HUES6 (cell line): ENCODE measurements around the gene PTCRA.

Experiments
- H3K27ac ChIP-seq: 2 replicates; pipeline ENCODE4 v1.7.0; 2013; ENCODE audit warnings: low read depth, mild to moderate bottlenecking, low read length, inconsistent platforms
- H3K27me3 ChIP-seq: 2 replicates; pipeline ENCODE4 v1.6.1; 2013; ENCODE audit warnings: low read length; ENCODE audit not compliant: control insufficient read depth, insufficient read depth
- H3K36me3 ChIP-seq: 2 replicates; pipeline ENCODE4 v1.6.1; 2013; ENCODE audit warnings: low read length; ENCODE audit not compliant: control insufficient read depth, insufficient read depth
- H3K4me1 ChIP-seq: 2 replicates; pipeline ENCODE4 v1.6.1; 2013; ENCODE audit warnings: low read length; ENCODE audit not compliant: control insufficient read depth, insufficient read depth
- H3K4me3 ChIP-seq: 2 replicates; pipeline ENCODE4 v1.5.1; 2013; ENCODE audit warnings: low read depth, low read length
- H3K9ac ChIP-seq: one replicate; pipeline ENCODE4 v1.6.1; 2013; ENCODE audit warnings: mild to moderate bottlenecking, low read length
- H3K9me3 ChIP-seq: 2 replicates; pipeline ENCODE4 v1.6.1; 2013; ENCODE audit warnings: low read depth, low read length; ENCODE audit not compliant: control insufficient read depth, insufficient read depth

The PTCRA gene

GRCh38 chr6:42907336-42907735, 8.5 kb upstream of the PTCRA start:
- Histone ChIP-seq H3K27me3 (no peaks in the 10 kb centered on the region), H3K27ac (no peak overlapping the region), H3K9me3 (no peaks in the 10 kb centered on the region), H3K4me3 (no peak overlapping the region), H3K4me1 (no peaks in the 10 kb centered on the region), H3K36me3 (no peaks in the 10 kb centered on the region), H3K9ac (no peak overlapping the region)

GRCh38 chr6:42909835-42910234, 6.0 kb upstream of the PTCRA start:
- no peaks in the 10 kb centered on the region for H3K4me1 ChIP-seq
- H3K27me3 ChIP-seq, result no peaks in the 10 kb centered on the region
- H3K9ac ChIP-seq, result no peak overlapping the region
- no peak overlapping the region for H3K4me3 ChIP-seq
- no peaks in the 10 kb centered on the region for H3K9me3 ChIP-seq
- no peak overlapping the region for H3K27ac ChIP-seq
- H3K36me3 ChIP-seq, result no peaks in the 10 kb centered on the region

- Histone ChIP-seq H3K9ac (peak overlapping the region; percentile 69), H3K4me3 (peak overlapping the region; percentile 78), H3K27ac (no peak overlapping the region; the same call in 1 of the 2 replicates), H3K36me3 (no peaks in the 10 kb centered on the region), H3K4me1 (no peaks in the 10 kb centered on the region), H3K27me3 (no peaks in the 10 kb centered on the region), H3K9me3 (no peaks in the 10 kb centered on the region)
Measured at GRCh38 chr6:42911171-42912021, 4.5 kb upstream of the PTCRA start.

- Histone ChIP-seq H3K4me1 (no peaks in the 10 kb centered on the region), H3K4me3 (no peak overlapping the region), H3K9me3 (no peaks in the 10 kb centered on the region), H3K27me3 (no peaks in the 10 kb centered on the region), H3K27ac (no peak overlapping the region), H3K9ac (no peak overlapping the region), H3K36me3 (no peaks in the 10 kb centered on the region)
Measured at GRCh38 chr6:42914546-42914945, 1.3 kb upstream of the PTCRA start.

GRCh38 chr6:42916288-42916687, 435 bp downstream of the PTCRA start:
- Histone ChIP-seq H3K4me3 (no peak overlapping the region), H3K4me1 (no peaks in the 10 kb centered on the region), H3K9me3 (no peaks in the 10 kb centered on the region), H3K36me3 (no peaks in the 10 kb centered on the region), H3K27ac (no peak overlapping the region), H3K27me3 (no peaks in the 10 kb centered on the region), H3K9ac (no peak overlapping the region)

GRCh38 chr6:42921801-42922200, 5.9 kb downstream of the PTCRA start:
- Histone ChIP-seq H3K27me3 (no peaks in the 10 kb centered on the region), H3K4me3 (no peak overlapping the region), H3K27ac (no peak overlapping the region), H3K9ac (no peak overlapping the region), H3K9me3 (no peaks in the 10 kb centered on the region), H3K36me3 (no peaks in the 10 kb centered on the region), H3K4me1 (peaks cover 13% of the 10 kb centered on the region)

- Histone ChIP-seq H3K36me3 (no peaks in the 10 kb centered on the region), H3K4me3 (no peak overlapping the region), H3K27ac (no peak overlapping the region), H3K4me1 (peaks cover 13% of the 10 kb centered on the region), H3K9ac (no peak overlapping the region), H3K27me3 (no peaks in the 10 kb centered on the region), H3K9me3 (no peaks in the 10 kb centered on the region)
Measured at GRCh38 chr6:42923666-42924065, 7.8 kb downstream of the PTCRA start.

- H3K9ac ChIP-seq, result no peak overlapping the region
- H3K27ac ChIP-seq, result no peak overlapping the region
- H3K4me3 ChIP-seq, result peak overlapping the region; percentile 19; the same call in 1 of the 2 replicates
- H3K9me3 ChIP-seq, result no peaks in the 10 kb centered on the region
- no peaks in the 10 kb centered on the region for H3K27me3 ChIP-seq
- H3K4me1 ChIP-seq, result peaks cover 13% of the 10 kb centered on the region
- no peaks in the 10 kb centered on the region for H3K36me3 ChIP-seq
Measured at GRCh38 chr6:42925248-42925857, 9.5 kb downstream of the PTCRA start.

GRCh38 chr6:42928986-42929820, 13.3 kb downstream of the PTCRA start, which contains the start of gene CNPY3:
Gene CNPY3 (plus strand): TSS chr6:42929480. CDS start chr6:42929571, 91 bp downstream.
- H3K4me1 ChIP-seq, result peaks cover 17% of the 10 kb centered on the region
- peak within 1 kb of the TSS; percentile 88 for H3K9ac ChIP-seq
- H3K9me3 ChIP-seq, result no peaks in the 10 kb centered on the region
- peak within 1 kb of the TSS; percentile 79 for H3K4me3 ChIP-seq
- no peaks in the 10 kb centered on the region for H3K27me3 ChIP-seq
- peak within 1 kb of the TSS; percentile 58 for H3K27ac ChIP-seq
- peaks cover 21% of the 10 kb centered on the region for H3K36me3 ChIP-seq

GRCh38 chr6:42929821-42930360, 14.0 kb downstream of the PTCRA start:
- peaks cover 16% of the 10 kb centered on the region for H3K4me1 ChIP-seq

More at GRCh38 chr6:42929821-42930360, 14.0 kb downstream of the PTCRA start:
- Histone ChIP-seq H3K27ac (peak overlapping the region; percentile 58), H3K9ac (peak overlapping the region; percentile 88), H3K9me3 (no peaks in the 10 kb centered on the region), H3K27me3 (no peaks in the 10 kb centered on the region), H3K36me3 (peaks cover 27% of the 10 kb centered on the region), H3K4me3 (peak overlapping the region; percentile 79)
